Effector memory CD8-positive, alpha-beta T cell (primary cell): ENCODE data around the gene ZNF26.

ENCODE experiments used
- ATAC-seq: fragments of 150-1000 bp; cut with Tn5 transposase; replicated peaks from 2 replicates; pipeline ENCODE4 v1.10.0; 2021; ENCODE audit warnings: mild to moderate bottlenecking, moderate library complexity
- DNase-seq, 3 experiments: peaks; one replicate each; pipeline ENCODE4 v3.0.0; 2021
- H3K27ac Mint-ChIP-seq, 2 donors: one replicate each; pipeline ENCODE4 v1.8.0; 2022; ENCODE audit warnings: mild to moderate bottlenecking in 2 of 2, mixed read lengths in 2 of 2, moderate library complexity in 2 of 2
- H3K27me3 Mint-ChIP-seq, 2 donors: one replicate each; pipeline ENCODE4 v1.8.0; 2022; ENCODE audit warnings: mixed read lengths in 2 of 2
- H3K36me3 Mint-ChIP-seq: one replicate; pipeline ENCODE4 v1.8.0; 2022; ENCODE audit warnings: mild to moderate bottlenecking, moderate library complexity, mixed read lengths; ENCODE audit not compliant: insufficient read depth
- H3K4me1 Mint-ChIP-seq, 2 donors: one replicate each; pipeline ENCODE4 v1.8.0; 2022; ENCODE audit warnings: low read depth in 2 of 2, mixed read lengths in 2 of 2
- H3K4me3 Mint-ChIP-seq, 2 donors: one replicate each; pipeline ENCODE4 v1.8.0; 2022; ENCODE audit warnings: mild to moderate bottlenecking in 2 of 2, mixed read lengths in 2 of 2, moderate library complexity in 2 of 2
- H3K9me3 Mint-ChIP-seq, 2 donors: one replicate each; pipeline ENCODE4 v1.8.0; 2022; ENCODE audit warnings: mixed read lengths in 2 of 2

Gene ZNF26

GRCh38 chr12:133061954-133062353 lies 75.8 kb downstream of the ZNF26 start:
- Mint-ChIP-seq H3K27ac (no peak overlapping the region), H3K36me3 (peaks cover 9% of the 10 kb centered on the region), H3K4me1 (no peaks in the 10 kb centered on the region), H3K27me3 (no peaks in the 10 kb centered on the region), H3K4me3 (no peak overlapping the region), H3K9me3 (peaks cover 4 to 16% of the 10 kb centered on the region in 2 donors)
- ATAC-seq (no peak), DNase-seq (no peak)

DNA sequence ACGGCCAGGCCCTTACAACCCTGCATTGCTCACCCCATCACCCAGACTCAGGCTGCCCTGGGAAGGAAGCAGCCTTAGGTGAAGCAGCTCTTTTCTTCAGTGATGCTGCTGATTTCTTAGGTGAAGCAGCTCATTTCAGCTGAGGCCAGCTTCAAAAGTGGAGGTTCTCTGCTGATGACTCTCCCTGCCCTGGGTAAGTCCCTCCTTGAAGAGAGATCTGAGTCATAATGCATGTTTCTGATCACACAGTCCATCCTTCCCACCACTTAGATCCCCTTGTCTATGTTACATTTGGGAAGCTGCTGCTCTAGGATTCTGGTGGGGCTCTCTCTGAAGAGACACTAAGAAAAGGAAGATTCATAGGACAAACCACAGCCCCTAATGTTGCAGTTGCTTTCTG lies 77.4 kb downstream of the ZNF26 start:
- H3K4me3 Mint-ChIP-seq, result no peak overlapping the region
- peaks cover 3% of the 10 kb centered on the region for H3K36me3 Mint-ChIP-seq
- no peak for ATAC-seq
- no peaks in the 10 kb centered on the region for H3K4me1 Mint-ChIP-seq
- no peaks in the 10 kb centered on the region for H3K27me3 Mint-ChIP-seq
- peaks cover 0 to 16% of the 10 kb centered on the region in 2 donors for H3K9me3 Mint-ChIP-seq
- DNase-seq, result no peak
- no peak overlapping the region for H3K27ac Mint-ChIP-seq

DNA sequence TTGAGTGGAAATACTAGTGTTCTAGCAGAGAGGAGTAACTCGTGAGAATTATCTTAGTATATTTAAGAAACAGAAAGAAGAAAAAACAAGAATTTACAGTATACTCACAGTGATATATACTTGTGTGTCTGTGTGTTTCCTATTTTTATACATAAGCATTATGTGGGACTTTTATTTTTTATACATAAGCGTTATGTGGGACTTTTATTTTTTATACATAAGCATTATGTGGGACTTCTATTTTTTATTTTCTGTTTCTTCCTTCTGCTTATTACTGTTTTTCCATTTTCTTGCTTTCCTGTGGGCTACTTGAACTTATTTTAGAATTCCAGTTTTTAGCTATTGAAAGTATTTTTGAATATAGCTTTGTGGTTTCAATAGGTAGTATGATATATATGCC lies 87.7 kb downstream of the ZNF26 start:
- H3K36me3 Mint-ChIP-seq, result no peaks in the 10 kb centered on the region
- H3K27ac Mint-ChIP-seq, result no peak overlapping the region
- no peak for DNase-seq

More for the DNA sequence above, 87.7 kb downstream of the ZNF26 start:
- Mint-ChIP-seq H3K9me3 (peaks cover 12 to 28% of the 10 kb centered on the region in 2 donors), H3K4me3 (no peak overlapping the region), H3K4me1 (no peaks in the 10 kb centered on the region), H3K27me3 (no peaks in the 10 kb centered on the region)
- no peak for ATAC-seq
